Heart left ventricle (tissue), 16 donors: ENCODE measurements around the gene DDR1. TPM values are rescaled to one million over a fixed set of nuclear protein-coding genes. Genes with fewer than 3 reads are reported as not detected.

ENCODE experiments used
- ATAC-seq, 4 donors: fragments of 200-7000 bp; cut with Tn5 transposase; one replicate each; pipeline ENCODE4 v1.9.1; 2020 to 2022; ENCODE audit warnings: moderate library complexity in 4 of 4, mild to moderate bottlenecking in 3 of 4, moderate number of reproducible peaks in 1 of 4
- DNase-seq, 5 donors: peaks; one replicate each; pipeline ENCODE4 v3.0.0-alpha.2; 2020
- H3K27ac ChIP-seq, 12 donors: fragments of 200-600 bp; sonication (generic) in 4 of 12; one replicate each; pipeline versions ENCODE4 v1.5.0 to v1.8.0; 2016 to 2022; ENCODE audit warnings: mild to moderate bottlenecking in 2 of 12
- H3K27me3 ChIP-seq, 9 donors: fragments of 200-600 bp; sonication (generic) in 2 of 9; one replicate each; pipeline versions ENCODE4 v1.5.1 to v1.8.0; 2016 to 2022; ENCODE audit warnings: mild to moderate bottlenecking in 3 of 9
- H3K36me3 ChIP-seq, 9 donors: fragments of 200-600 bp; sonication (generic) in 2 of 9; one replicate each; pipeline versions ENCODE4 v1.5.0 to v1.8.0; 2018 to 2022; ENCODE audit warnings: mild to moderate bottlenecking in 2 of 9
- H3K4me1 ChIP-seq, 12 donors: fragments of 200-600 bp; sonication (generic) in 4 of 12; one replicate each; pipeline versions ENCODE4 v1.5.0 to v1.8.0; 2016 to 2022; ENCODE audit warnings: mild to moderate bottlenecking in 3 of 12
- H3K4me3 ChIP-seq, 12 donors: fragments of 200-600 bp; sonication (generic) in 4 of 12; one replicate each; pipeline versions ENCODE4 v1.5.0 to v1.8.0; 2017 to 2022; ENCODE audit warnings: mild to moderate bottlenecking in 9 of 12, moderate library complexity in 4 of 12
- H3K9me3 ChIP-seq, 12 donors: fragments of 200-600 bp; sonication (generic) in 4 of 12; one replicate each; pipeline versions ENCODE4 v1.5.0 to v1.8.0; 2016 to 2022; ENCODE audit warnings: mild to moderate bottlenecking in 1 of 12
- CTCF ChIP-seq, 12 donors: fragments of 200-600 bp; sonication (generic) in 4 of 12; IDR thresholded peaks; one replicate each; pipeline versions ENCODE4 v1.5.0 to v1.8.0; 2018 to 2022; ENCODE audit warnings: antibody characterized with exemption in 12 of 12, mild to moderate bottlenecking in 5 of 12
- POLR2A ChIP-seq, 2 donors: fragments of 450-650 bp; IDR thresholded peaks; one replicate each; pipeline ENCODE4 v1.6.1; 2017; ENCODE audit warnings: antibody characterized with exemption in 2 of 2, mild to moderate bottlenecking in 2 of 2, moderate library complexity in 2 of 2
- WGBS, 4 donors: extraction: QIAGEN DNeasy Blood & Tissue Kit in 2 of 4; methylation state at CpG; one replicate each; pipeline versions ENCODE4 v1.1.5 to v1.1.7; 2013 to 2018; 5-methylcytosine and 5-hydroxymethylcytosine counted together
- intact Hi-C, 10 donors: fragments of 100-400 bp; cut with DNase I; formaldehyde crosslinking; loops; one replicate each; pipeline versions ENCODE4 v1.11.1 to v1.14.2; 2022
- polyA plus RNA-seq, 2 donors: library from polyadenylated mRNA; stranded (reverse); fragments of 200-250 nt; gene quantifications; one replicate each; pipeline ENCODE4 v1.2.3, GENCODE V29; 2013
- total RNA-seq, 9 donors: library from RNA; depleted of rRNA in 2 of 9; stranded (reverse); fragments of >200 nt in 2 of 9; fragmentation: NEBNext Ultra II Directional in 3 of 9; extraction: Animal tissue kit (Norgen Biotek cat#: 25700) in 3 of 9; gene quantifications; one replicate each; pipeline versions ENCODE4 v1.1.0 to v1.2.4, GENCODE V29; 2016 to 2023
- donor health status: ischemic (EF 13 %, LVEDD 7.1; RV severe dilation, severe dysfunction).
- donor health status: healthy with polysubstance abuse.
- donor health status: DM: no; HTN: yes; CAD: no.
- donor health status: DM: no; HTN: no; CAD: no.
- donor health status: ischemic (EF 25% LVEDD 6.9; RV normal size, moderate dysfunction).
- donor health status: ischemic (EF 25% LVEDD 5.7; RV mildly dilated, moderate dysfunction).
- donor health status: healthy.
- donor health status: DM: yes; HTN: yes; CAD: no.
- donor health status: ischemic (EF 35%, LVEDD 5.7; RV mildly dilated, moderate dysfunction).
- donor health status: nonischemic (EF 11% LVEDD 7.7; RV severe dilation, severe dysfunction).
- donor health status: DM: yes; HTN: yes; CAD: no.
- donor health status: PGD.
- donor health status: ischemic (EF 29% LVEDD 5.4; RV normal size, mild dysfunction).
- donor health status: nonischemic (EF 23%, LVEDD 6.1; RV moderate dilation, normal function).

Gene DDR1
- total and polyA plus RNA-seq, 11 donors: 11.8 to 50.0 (median 32.0) TPM

- 82 to 100% (median 92%) methylated on average over 2 of the region's 2 CpGs for WGBS, 4 donors
Observed at GRCh38 chr6:30839671-30840070, 44.6 kb upstream of the DDR1 start.

GRCh38 chr6:30840084-30840934 lies 44.0 kb upstream of the DDR1 start:
- no peak for DNase-seq
- no peaks in the 10 kb centered on the region for H3K36me3 ChIP-seq
- H3K27me3 ChIP-seq: no peaks in the 10 kb centered on the region
- no peaks in the 10 kb centered on the region for H3K9me3 ChIP-seq
- no peak overlapping the region for H3K27ac ChIP-seq
- no peak overlapping the region for H3K4me3 ChIP-seq
- WGBS, 4 donors: 70 to 76% (median 75%) methylated on average over 9 of the region's 9 CpGs
- H3K4me1 ChIP-seq: peaks cover 0 to 44% (median 15%) of the 10 kb centered on the region in 12 donors
- TF ChIP-seq CTCF (IDR thresholded peaks at IDR 0.05): no peak
- no peak for TF ChIP-seq POLR2A (IDR thresholded peaks at IDR 0.05)
- intact Hi-C loops: no loop called here
- ATAC-seq: no peak

More at GRCh38 chr6:30839671-30840070, 44.6 kb upstream of the DDR1 start:
- peaks cover 0 to 44% (median 17%) of the 10 kb centered on the region in 12 donors for H3K4me1 ChIP-seq
- intact Hi-C loops: loop anchor here in 1 of 10 donors (5.0 kb wide), 1 partner anchor 248 kb away; no protein-coding TSS in a partner anchor
- TF ChIP-seq CTCF (IDR thresholded peaks at IDR 0.05) (no peak), POLR2A (IDR thresholded peaks at IDR 0.05) (no peak)
- H3K27me3 ChIP-seq: no peaks in the 10 kb centered on the region
- H3K4me3 ChIP-seq: no peak overlapping the region
- ATAC-seq (no peak), DNase-seq (no peak)
- no peak overlapping the region for H3K27ac ChIP-seq
- no peaks in the 10 kb centered on the region for H3K36me3 ChIP-seq
- H3K9me3 ChIP-seq: no peaks in the 10 kb centered on the region

GRCh38 chr6:30840935-30841643 lies 43.2 kb upstream of the DDR1 start:
- 72 to 79% (median 76%) methylated on average over 4 of the region's 4 CpGs for WGBS, 4 donors
- no peak overlapping the region for H3K27ac ChIP-seq
- DNase-seq (no peak), ATAC-seq (no peak)
- H3K36me3 ChIP-seq: no peaks in the 10 kb centered on the region
- H3K4me3 ChIP-seq: no peak overlapping the region
- peaks cover 0 to 40% (median 15%) of the 10 kb centered on the region in 12 donors for H3K4me1 ChIP-seq
- H3K9me3 ChIP-seq: no peaks in the 10 kb centered on the region
- TF ChIP-seq POLR2A (IDR thresholded peaks at IDR 0.05) (no peak), CTCF (IDR thresholded peaks at IDR 0.05) (no peak)
- intact Hi-C loops: no loop called here
- H3K27me3 ChIP-seq: no peaks in the 10 kb centered on the region
